C4-2B (cell line): ENCODE measurements around the gene PCDHGC5.

ENCODE experiments used
- ZFX ChIP-seq: fragments of 450-650 bp; IDR thresholded peaks from 2 replicates; pipeline ENCODE4 v1.6.1; 2017
- TF ChIP-seq, protein P1 (sequence below): fragments of 450-650 bp; conservative IDR thresholded peaks from 2 replicates; pipeline ENCODE4 v1.5.1; 2017; ENCODE audit warnings: mild to moderate bottlenecking

DNA sequence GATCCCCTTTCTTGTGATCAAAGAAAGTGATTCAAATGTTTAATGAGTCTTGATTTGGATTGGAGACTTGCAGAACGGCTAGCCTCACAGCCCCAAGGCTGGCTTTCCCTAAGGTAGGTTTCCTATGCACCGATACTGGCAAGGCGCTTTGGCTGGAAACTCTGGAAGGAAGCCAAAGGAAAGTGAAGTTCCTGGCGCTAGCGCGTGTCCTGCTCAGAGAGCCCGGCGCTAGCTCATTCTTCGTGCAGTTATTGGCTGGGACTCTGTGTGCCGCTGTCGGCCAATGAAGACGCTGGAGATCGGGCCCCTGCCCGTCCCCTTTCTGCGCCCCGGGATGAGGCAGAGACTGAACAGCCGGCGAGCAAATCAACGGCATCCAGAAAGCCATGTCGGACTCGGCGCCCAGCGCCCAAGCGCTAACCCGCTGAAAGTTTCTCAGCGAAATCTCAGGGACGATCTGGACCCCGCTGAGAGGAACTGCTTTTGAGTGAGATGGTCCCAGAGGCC is 13.2 kb upstream of the PCDHGC5 start, which contains the start of gene PCDHGC3:
- TF ChIP-seq, protein P1, sequence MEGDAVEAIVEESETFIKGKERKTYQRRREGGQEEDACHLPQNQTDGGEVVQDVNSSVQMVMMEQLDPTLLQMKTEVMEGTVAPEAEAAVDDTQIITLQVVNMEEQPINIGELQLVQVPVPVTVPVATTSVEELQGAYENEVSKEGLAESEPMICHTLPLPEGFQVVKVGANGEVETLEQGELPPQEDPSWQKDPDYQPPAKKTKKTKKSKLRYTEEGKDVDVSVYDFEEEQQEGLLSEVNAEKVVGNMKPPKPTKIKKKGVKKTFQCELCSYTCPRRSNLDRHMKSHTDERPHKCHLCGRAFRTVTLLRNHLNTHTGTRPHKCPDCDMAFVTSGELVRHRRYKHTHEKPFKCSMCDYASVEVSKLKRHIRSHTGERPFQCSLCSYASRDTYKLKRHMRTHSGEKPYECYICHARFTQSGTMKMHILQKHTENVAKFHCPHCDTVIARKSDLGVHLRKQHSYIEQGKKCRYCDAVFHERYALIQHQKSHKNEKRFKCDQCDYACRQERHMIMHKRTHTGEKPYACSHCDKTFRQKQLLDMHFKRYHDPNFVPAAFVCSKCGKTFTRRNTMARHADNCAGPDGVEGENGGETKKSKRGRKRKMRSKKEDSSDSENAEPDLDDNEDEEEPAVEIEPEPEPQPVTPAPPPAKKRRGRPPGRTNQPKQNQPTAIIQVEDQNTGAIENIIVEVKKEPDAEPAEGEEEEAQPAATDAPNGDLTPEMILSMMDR: peak; percentile 28
- no peak for TF ChIP-seq ZFX
